GM18951 (cell line): ENCODE data around the gene FDCSP.
"Not testable (repeated sequence)": the region's sequence is repeated elsewhere in the genome, so short reads cannot be mapped to it uniquely, and the experiment has no call there.

Experiments used
- POLR2A ChIP-seq: IDR thresholded peaks from 4 replicates; pipeline ENCODE4 v1.6.1; 2011; ENCODE audit warnings: mild to moderate bottlenecking; ENCODE audit not compliant: insufficient read length, insufficient read depth; ENCODE audit errors: extremely low read depth
- in situ Hi-C: fragments of 300-500 bp; cut with MboI; formaldehyde crosslinking; loops from one replicate; pipeline ENCODE4 v1.12.0; 2022; ENCODE audit warnings: low sequenced_read_pairs, mixed read lengths, inconsistent platforms; ENCODE audit not compliant: unreplicated experiment

Gene FDCSP

GRCh38 chr4:70196857-70197256, 29.1 kb upstream of the FDCSP start:
- in situ Hi-C loops = loop anchor here (25.0 kb wide), 1 partner anchor 510 kb away; no protein-coding TSS in a partner anchor
- TF ChIP-seq POLR2A = no peak

DNA sequence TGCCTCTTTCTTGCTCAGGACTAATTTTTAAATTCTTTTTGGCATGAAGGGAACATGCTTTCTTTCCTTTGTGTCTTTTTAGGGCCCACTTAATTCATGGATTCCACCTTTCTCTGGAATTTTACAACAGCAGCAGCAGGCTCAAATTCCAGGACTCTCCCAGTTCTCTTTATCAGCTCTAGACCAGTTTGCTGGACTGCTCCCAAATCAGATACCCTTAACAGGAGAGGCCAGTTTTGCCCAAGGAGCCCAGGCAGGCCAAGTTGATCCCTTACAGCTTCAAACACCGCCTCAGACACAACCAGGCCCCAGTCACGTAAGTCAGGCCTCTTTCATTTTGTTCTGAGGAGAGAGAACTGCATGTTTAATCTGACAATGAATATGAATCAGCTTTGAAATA, 28.1 kb upstream of the FDCSP start:
- no peak for TF ChIP-seq POLR2A
- in situ Hi-C loops = loop anchor here (25.0 kb wide), 1 partner anchor 511 kb away; no protein-coding TSS in a partner anchor

GRCh38 chr4:70203601-70204000, 22.3 kb upstream of the FDCSP start:
- in situ Hi-C loops = no loop called here
- no peak for TF ChIP-seq POLR2A

DNA sequence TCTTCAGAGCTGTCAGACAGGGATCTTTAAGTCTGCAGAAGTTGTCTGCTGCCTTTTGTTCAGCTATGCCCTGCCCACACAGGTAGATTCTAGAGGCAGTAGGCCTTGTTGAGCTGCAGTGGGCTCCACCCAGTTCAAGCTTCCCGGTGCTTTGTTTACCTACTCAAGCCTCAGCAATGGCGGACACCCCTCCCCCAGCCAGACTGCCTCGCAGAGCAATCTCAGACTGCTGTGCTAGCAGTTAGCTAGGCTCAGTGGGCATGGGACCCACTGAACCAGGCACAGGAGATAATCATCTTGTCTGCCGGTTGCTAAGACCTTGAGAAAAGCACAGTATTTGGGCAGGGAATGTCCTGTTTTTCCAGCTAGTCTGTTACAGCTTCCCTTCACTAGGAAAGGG, 13.2 kb upstream of the FDCSP start:
- in situ Hi-C loops = not testable (repeated sequence)

- in situ Hi-C loops = not testable (repeated sequence)
Measured at GRCh38 chr4:70216109-70216508, 9.8 kb upstream of the FDCSP start.

DNA sequence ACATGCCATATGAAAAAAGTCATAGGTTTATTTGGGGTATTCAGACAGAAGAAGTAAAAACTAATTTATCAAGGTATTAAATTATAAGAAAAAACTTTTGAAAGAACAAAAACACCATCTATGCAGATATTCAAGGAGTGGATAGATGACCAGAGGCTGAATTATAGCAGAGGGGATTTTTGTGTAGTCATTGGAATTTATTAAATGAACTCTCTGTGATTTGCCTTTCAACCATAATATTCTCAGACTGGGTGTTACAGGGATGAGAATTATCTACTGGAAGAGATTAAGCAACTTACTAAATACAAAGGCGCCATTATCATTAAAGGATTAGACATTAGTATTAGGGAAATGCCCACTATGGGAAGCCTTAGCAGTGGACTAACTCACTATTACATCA, 9.4 kb upstream of the FDCSP start:
- in situ Hi-C loops = not testable (repeated sequence)

- in situ Hi-C loops = not testable (repeated sequence)
Measured at GRCh38 chr4:70221389-70221788, 4.5 kb upstream of the FDCSP start.

DNA sequence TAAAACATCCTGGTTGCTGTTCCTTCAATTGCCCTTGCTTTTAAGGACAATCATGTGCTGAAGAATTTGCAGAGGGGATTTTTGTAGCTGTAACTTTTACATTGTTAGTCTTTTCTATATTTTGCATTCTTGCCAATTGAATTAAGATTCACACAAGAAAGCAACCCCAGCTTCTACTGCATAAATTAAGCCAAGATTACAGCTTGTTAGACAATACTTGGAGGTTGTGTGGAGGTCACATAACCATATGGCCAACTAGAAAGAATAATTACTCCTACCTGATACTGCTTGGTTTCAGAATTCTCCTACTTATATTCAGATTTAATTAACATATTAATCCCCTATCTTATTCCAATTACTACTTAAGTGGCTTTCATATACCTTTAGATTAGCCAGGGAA, 4.1 kb upstream of the FDCSP start:
- in situ Hi-C loops = not testable (repeated sequence)

GRCh38 chr4:70236125-70236524, 10.2 kb downstream of the FDCSP start:
- in situ Hi-C loops = no loop called here
- TF ChIP-seq POLR2A = no peak

DNA sequence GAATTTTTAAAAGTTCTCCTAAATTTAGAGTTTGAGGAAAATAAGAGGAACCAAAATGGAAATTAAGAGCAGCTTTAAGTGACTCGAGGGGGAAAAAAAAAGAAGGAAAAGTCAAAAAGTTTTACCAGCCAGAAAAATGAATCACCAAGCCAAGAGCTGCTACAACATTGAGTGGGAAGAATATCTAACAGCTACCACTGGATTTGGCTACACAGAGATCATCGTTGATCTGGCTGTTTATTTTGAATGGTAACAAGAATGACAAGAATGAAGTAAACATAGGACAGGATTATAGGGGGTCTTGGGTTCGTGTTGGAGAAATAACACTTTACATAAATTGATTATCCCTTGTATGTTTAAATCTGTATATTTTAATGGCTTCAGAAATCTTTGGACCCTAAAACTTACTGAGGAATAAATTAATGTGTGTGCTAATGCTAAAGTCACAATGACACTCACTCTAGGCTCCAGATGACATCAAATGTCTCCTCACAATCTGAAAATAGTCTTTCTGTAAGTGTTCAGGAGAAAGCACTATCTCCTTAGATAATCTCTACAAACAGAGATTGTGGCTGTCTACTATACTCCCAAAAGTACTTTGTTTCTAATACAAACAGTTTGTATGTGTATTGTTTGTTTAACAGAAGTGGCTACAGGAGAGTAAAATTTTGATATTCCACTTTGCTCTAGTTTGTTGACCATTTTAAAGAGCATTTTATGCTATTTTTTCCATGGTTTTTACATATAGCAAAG, 13.4 kb downstream of the FDCSP start:
- in situ Hi-C loops = no loop called here
- TF ChIP-seq POLR2A = no peak

GRCh38 chr4:70239884-70240591, 14.1 kb downstream of the FDCSP start:
- no peak for TF ChIP-seq POLR2A
- in situ Hi-C loops = no loop called here

- in situ Hi-C loops = not testable (repeated sequence)
Measured at GRCh38 chr4:70242297-70242696, 16.4 kb downstream of the FDCSP start, which contains the start of gene CSN3. CSN3 (plus strand) TSS chr4:70242597; CDS start chr4:70244820, 2,223 bp downstream.

GRCh38 chr4:70243091-70243490, 17.2 kb downstream of the FDCSP start:
- in situ Hi-C loops = no loop called here

DNA sequence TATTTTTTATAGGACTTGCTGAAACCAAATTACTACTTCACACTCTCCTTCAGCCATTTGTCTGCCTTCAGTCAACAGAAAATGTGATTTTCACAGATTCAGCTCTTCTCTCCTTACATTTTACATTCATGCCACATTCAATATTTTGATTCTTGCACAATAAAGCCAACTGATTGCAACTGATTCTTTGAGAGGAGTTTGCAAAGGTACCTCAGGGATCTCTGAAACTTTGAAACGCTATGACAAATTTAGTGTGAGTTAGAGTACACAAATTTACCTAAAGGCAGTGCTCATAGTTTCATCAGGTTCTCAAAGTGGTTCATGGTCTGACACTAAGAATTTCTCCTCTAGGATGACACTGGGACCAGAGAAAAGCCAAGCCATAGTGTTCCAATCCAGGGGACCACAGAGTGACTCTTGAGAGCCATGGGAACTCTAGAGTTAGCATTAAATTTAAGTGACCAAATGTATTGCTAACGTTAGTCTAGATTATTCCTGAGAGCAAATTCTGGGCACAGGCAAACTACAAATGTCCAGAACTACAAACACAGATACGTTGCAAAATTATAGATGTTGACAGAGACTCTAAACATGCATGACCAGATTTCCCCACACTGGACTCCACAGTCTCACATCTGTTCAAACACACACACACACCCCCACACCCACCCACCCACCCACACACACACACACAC, 25.5 kb downstream of the FDCSP start:
- in situ Hi-C loops = no loop called here
- TF ChIP-seq POLR2A = no peak

More at GRCh38 chr4:70243091-70243490, 17.2 kb downstream of the FDCSP start:
- TF ChIP-seq POLR2A = no peak
